Trophoblast cell (in vitro differentiated cells and primary cell): Measurements from ENCODE around the gene GORASP2.

ENCODE experiments used
- DNase-seq, 2 donors: peaks; one replicate each; pipeline ENCODE4 v3.0.0-alpha.2; 2016
- H2AFZ ChIP-seq: 2 replicates; pipeline ENCODE4 v1.6.1; 2013; ENCODE audit warnings: low read length, moderate library complexity, mild to moderate bottlenecking; ENCODE audit not compliant: insufficient read depth, poor library complexity
- H2AK5ac ChIP-seq: 2 replicates; pipeline ENCODE4 v1.6.1; 2013; ENCODE audit warnings: mild to moderate bottlenecking, low read length
- H2BK120ac ChIP-seq: 2 replicates; pipeline ENCODE4 v1.6.1; 2013; ENCODE audit warnings: low read length, mild to moderate bottlenecking, moderate library complexity; ENCODE audit not compliant: insufficient read depth, poor library complexity
- H2BK12ac ChIP-seq: 2 replicates; pipeline ENCODE4 v1.6.1; 2013; ENCODE audit warnings: mild to moderate bottlenecking, low read length, moderate library complexity
- H2BK5ac ChIP-seq: 2 replicates; pipeline ENCODE4 v1.6.1; 2013; ENCODE audit warnings: low read length, low read depth, moderate library complexity, mild to moderate bottlenecking; ENCODE audit not compliant: poor library complexity
- H3K14ac ChIP-seq: 2 replicates; pipeline ENCODE4 v1.6.1; 2013; ENCODE audit warnings: mild to moderate bottlenecking, low read length
- H3K18ac ChIP-seq: 2 replicates; pipeline ENCODE4 v1.6.1; 2013; ENCODE audit warnings: mild to moderate bottlenecking, low read length
- H3K23ac ChIP-seq: 2 replicates; pipeline ENCODE4 v1.6.1; 2013; ENCODE audit warnings: low read length
- H3K27ac ChIP-seq: 2 replicates; pipeline ENCODE4 v1.5.1; 2013; ENCODE audit warnings: low read depth, mild to moderate bottlenecking, inconsistent platforms, low read length, moderate library complexity
- H3K27me3 ChIP-seq: 2 replicates; pipeline ENCODE4 v1.6.1; 2013; ENCODE audit warnings: inconsistent platforms, mild to moderate bottlenecking, low read length, moderate library complexity; ENCODE audit not compliant: insufficient read depth
- H3K36me3 ChIP-seq, 2 experiments: 1 replicate in 1 of 2; 2 replicates in 1 of 2; pipeline ENCODE4 v1.6.1; 2013; ENCODE audit warnings: low read length in 2 of 2, mild to moderate bottlenecking in 2 of 2, moderate library complexity in 1 of 2; ENCODE audit not compliant: insufficient read depth in 2 of 2, control insufficient read depth in 1 of 2
- H3K4ac ChIP-seq: 2 replicates; pipeline ENCODE4 v1.6.1; 2013; ENCODE audit warnings: low read depth, mild to moderate bottlenecking, low read length, moderate library complexity
- H3K4me1 ChIP-seq, 2 experiments: 1 replicate in 1 of 2; 2 replicates in 1 of 2; pipeline ENCODE4 v1.6.1; 2013; ENCODE audit warnings: low read length in 2 of 2, mild to moderate bottlenecking in 2 of 2, moderate library complexity in 1 of 2; ENCODE audit not compliant: insufficient read depth in 2 of 2, control insufficient read depth in 1 of 2
- H3K4me2 ChIP-seq: 2 replicates; pipeline ENCODE4 v1.6.1; 2013; ENCODE audit warnings: inconsistent platforms, mild to moderate bottlenecking, low read length, moderate library complexity
- H3K4me3 ChIP-seq: 2 replicates; pipeline ENCODE4 v1.5.1; 2013; ENCODE audit warnings: mild to moderate bottlenecking, low read depth, low read length, inconsistent platforms
- H3K79me1 ChIP-seq: one replicate; pipeline ENCODE4 v1.6.1; 2013; ENCODE audit warnings: low read length
- H3K79me2 ChIP-seq: 2 replicates; pipeline ENCODE4 v1.6.1; 2013; ENCODE audit warnings: low read length, mild to moderate bottlenecking; ENCODE audit not compliant: control insufficient read depth, insufficient read depth, poor library complexity
- H3K9ac ChIP-seq: 2 replicates; pipeline ENCODE4 v1.6.1; 2013; ENCODE audit warnings: mild to moderate bottlenecking, low read length
- H3K9me3 ChIP-seq: 2 replicates; pipeline ENCODE4 v1.6.1; 2013; ENCODE audit warnings: low read depth, mild to moderate bottlenecking, control low read depth, inconsistent platforms, low read length; ENCODE audit not compliant: insufficient read depth
- H4K12ac ChIP-seq: 2 replicates; pipeline ENCODE4 v1.6.1; 2013; ENCODE audit warnings: low read depth, mild to moderate bottlenecking, low read length, moderate library complexity
- H4K8ac ChIP-seq: 2 replicates; pipeline ENCODE4 v1.6.1; 2013; ENCODE audit warnings: low read depth, mild to moderate bottlenecking, low read length, moderate library complexity
- H4K91ac ChIP-seq: one replicate; pipeline ENCODE4 v1.6.1; 2013; ENCODE audit warnings: low read depth, mild to moderate bottlenecking, low read length, moderate library complexity
- WGBS: extraction: QIAGEN DNeasy Blood & Tissue Kit; methylation state at CpG from one replicate; pipeline ENCODE4 v1.1.7; 2013; ENCODE audit warnings: missing lambda C conversion rate; ENCODE audit not compliant: insufficient read length, insufficient coverage; ENCODE audit errors: extremely low coverage; 5-methylcytosine and 5-hydroxymethylcytosine counted together

GORASP2 gene

DNA sequence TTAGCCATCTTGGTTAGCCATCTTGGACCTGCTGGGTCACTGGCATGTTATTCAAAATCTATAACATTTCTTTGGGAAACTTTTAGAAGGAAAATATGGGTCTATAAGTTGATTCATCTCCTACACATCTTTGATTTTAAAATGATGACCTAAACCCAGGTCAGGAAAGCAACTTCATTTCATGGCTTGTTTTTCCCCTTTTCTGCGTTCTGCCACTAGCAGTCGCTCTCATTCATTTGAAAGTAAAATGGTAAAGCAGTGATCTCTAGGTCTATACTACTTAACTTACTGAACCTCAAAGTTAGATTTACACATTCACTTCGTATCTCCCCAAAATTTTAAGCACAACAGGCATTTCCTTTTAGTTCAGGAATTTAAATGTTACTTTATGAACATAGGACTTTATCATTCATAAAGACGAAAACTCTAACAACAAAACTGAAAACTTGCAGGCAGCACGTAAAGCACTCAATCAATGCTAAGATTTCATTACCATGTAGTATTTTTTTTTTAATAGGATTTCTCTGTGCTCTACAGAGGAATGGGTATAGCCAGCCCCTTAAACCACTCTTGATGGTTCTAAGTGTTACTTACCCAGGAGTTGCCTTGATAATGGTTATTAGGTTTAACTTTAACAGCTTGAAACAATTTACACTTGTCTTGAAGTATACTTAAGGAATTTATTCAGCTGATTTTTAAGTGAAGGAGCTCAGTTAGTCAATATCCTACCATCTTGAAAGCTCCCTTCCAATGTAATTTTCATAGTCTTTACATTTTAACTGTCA lies 62.5 kb downstream of the GORASP2 start:
- peaks cover 7 to 12% of the 10 kb centered on the region in 2 experiments for H3K36me3 ChIP-seq
- H3K4me1 ChIP-seq: no peaks in the 10 kb centered on the region
- H3K79me1 ChIP-seq: no peaks in the 10 kb centered on the region
- H3K27ac ChIP-seq: no peak overlapping the region
- H4K12ac ChIP-seq: no peak overlapping the region
- H3K18ac ChIP-seq: no peak overlapping the region
- no peak overlapping the region for H3K4me3 ChIP-seq
- no peak overlapping the region for H4K8ac ChIP-seq
- no peaks in the 10 kb centered on the region for H3K27me3 ChIP-seq
- H3K4ac ChIP-seq: no peak overlapping the region
- H4K91ac ChIP-seq: no peak overlapping the region
- no CpG with 5 or more reads among the region's 5 CpGs for WGBS
- no peaks in the 10 kb centered on the region for H3K9me3 ChIP-seq
- no peak overlapping the region for H3K14ac ChIP-seq
- H3K4me2 ChIP-seq: no peak overlapping the region
- H3K9ac ChIP-seq: no peak overlapping the region
- no peak overlapping the region for H2BK5ac ChIP-seq
- H2AFZ ChIP-seq: no peak overlapping the region
- no peak overlapping the region for H2AK5ac ChIP-seq
- H2BK120ac ChIP-seq: no peak overlapping the region
- no peak overlapping the region for H2BK12ac ChIP-seq
- H3K79me2 ChIP-seq: no peaks in the 10 kb centered on the region
- no peak for DNase-seq
- H3K23ac ChIP-seq: no peak overlapping the region

DNA sequence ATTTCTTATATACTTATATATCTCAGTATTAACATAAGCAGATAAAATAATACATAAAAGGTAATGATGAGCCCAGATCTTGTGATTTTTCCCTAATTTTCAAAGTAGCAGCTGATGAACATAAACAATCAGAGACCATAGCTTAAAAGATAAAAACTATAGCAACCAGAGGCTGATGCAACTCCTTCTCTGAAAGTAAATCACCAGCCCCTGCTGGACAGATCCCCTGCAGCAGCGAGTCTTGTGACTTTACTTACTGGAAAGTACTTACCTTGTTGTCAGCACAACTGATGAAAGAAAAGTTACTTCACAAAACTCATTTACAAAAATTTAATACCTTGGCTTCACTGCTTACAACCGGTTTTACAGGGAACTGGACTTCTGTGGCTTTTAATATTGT lies 67.3 kb downstream of the GORASP2 start:
- Histone ChIP-seq H2AFZ (no peak overlapping the region), H3K23ac (no peak overlapping the region), H2BK5ac (no peak overlapping the region), H3K4me2 (no peak overlapping the region), H3K79me1 (no peaks in the 10 kb centered on the region), H4K8ac (no peak overlapping the region), H3K18ac (no peak overlapping the region), H3K4me1 (no peaks in the 10 kb centered on the region), H3K36me3 (peaks cover 10 to 12% of the 10 kb centered on the region in 2 experiments), H4K12ac (no peak overlapping the region), H3K14ac (no peak overlapping the region), H3K9me3 (no peaks in the 10 kb centered on the region), H3K27me3 (no peaks in the 10 kb centered on the region), H3K27ac (no peak overlapping the region), H4K91ac (no peak overlapping the region), H2AK5ac (no peak overlapping the region), H3K4me3 (no peak overlapping the region), H2BK12ac (no peak overlapping the region), H3K4ac (no peak overlapping the region), H3K9ac (no peak overlapping the region), H2BK120ac (no peak overlapping the region), H3K79me2 (no peaks in the 10 kb centered on the region)
- DNase-seq: no peak
- no CpG with 5 or more reads among the region's 2 CpGs for WGBS

DNA sequence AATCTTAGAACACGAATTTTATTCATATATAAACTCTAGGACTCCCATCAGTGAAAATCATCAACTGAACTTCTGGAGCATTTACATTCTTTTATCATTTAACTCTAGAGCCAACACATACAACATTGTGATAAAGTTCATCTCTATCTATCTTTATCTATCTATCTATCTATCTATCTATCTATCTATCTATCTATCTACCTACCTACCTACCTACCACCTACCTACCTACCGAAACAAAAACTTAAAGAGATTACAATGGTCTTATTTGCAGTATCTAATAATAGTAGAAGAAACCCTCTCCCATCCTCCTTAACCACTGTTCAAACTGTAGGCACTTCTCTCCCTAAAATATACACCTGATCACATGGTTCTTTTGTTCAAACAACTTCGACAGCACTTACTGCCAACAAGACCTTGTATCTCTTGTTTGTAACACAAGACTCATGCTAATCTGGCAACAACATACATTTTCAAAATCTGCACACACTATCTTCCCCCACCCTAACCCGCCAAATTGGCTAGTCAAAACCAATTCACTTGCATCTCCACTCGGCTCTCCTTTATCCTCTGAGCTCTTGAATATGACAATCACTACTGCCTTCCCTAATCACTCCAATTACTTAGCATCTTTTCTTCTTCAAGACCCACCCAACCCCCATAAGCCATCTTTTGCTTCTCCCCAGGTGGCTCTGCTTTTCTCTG lies 69.0 kb downstream of the GORASP2 start:
- Histone ChIP-seq H3K79me1 (no peaks in the 10 kb centered on the region), H3K27me3 (no peaks in the 10 kb centered on the region), H3K4me1 (no peaks in the 10 kb centered on the region), H2BK12ac (no peak overlapping the region), H3K36me3 (peaks cover 14 to 19% of the 10 kb centered on the region in 2 experiments), H3K9me3 (no peaks in the 10 kb centered on the region), H2BK120ac (no peak overlapping the region), H3K9ac (no peak overlapping the region), H3K27ac (no peak overlapping the region), H4K12ac (no peak overlapping the region), H3K18ac (no peak overlapping the region), H2BK5ac (no peak overlapping the region), H2AFZ (no peak overlapping the region), H3K14ac (no peak overlapping the region), H2AK5ac (no peak overlapping the region), H3K4me2 (no peak overlapping the region), H3K4ac (no peak overlapping the region), H3K79me2 (no peaks in the 10 kb centered on the region), H3K23ac (no peak overlapping the region), H4K8ac (no peak overlapping the region), H3K4me3 (no peak overlapping the region), H4K91ac (no peak overlapping the region)
- 100% methylated on average over 1 of the region's 5 CpGs for WGBS
- no peak for DNase-seq

DNA sequence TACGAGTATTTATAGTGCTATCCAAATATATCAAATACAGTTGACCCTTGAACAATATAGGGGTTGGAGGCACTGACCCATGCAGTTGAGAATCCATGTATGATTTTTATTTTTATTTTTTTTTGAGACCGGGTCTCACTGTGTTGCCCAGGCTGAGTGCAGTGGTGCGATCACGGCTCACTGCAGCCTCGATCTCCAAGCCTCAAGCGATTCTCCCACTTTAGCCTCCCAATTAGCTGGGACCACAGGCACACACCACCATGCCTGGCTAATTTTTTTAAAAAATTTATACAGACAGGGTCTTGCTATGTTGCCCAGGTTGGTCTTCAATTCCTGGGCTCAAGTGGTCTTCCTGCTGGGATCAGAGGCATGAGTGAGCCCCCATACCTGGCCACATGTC lies 70.6 kb downstream of the GORASP2 start:
- Histone ChIP-seq H2AK5ac (no peak overlapping the region), H3K79me1 (no peaks in the 10 kb centered on the region), H3K4me1 (no peaks in the 10 kb centered on the region), H2BK5ac (no peak overlapping the region), H3K9me3 (no peaks in the 10 kb centered on the region), H3K4me2 (no peak overlapping the region), H3K27ac (no peak overlapping the region), H3K18ac (no peak overlapping the region), H3K9ac (no peak overlapping the region), H3K27me3 (no peaks in the 10 kb centered on the region), H3K36me3 (peaks cover 16 to 18% of the 10 kb centered on the region in 2 experiments), H3K4ac (no peak overlapping the region), H3K23ac (no peak overlapping the region), H4K12ac (no peak overlapping the region), H2AFZ (no peak overlapping the region), H4K91ac (no peak overlapping the region), H4K8ac (no peak overlapping the region), H2BK12ac (no peak overlapping the region), H2BK120ac (no peak overlapping the region), H3K14ac (no peak overlapping the region), H3K4me3 (no peak overlapping the region), H3K79me2 (no peaks in the 10 kb centered on the region)
- DNase-seq: no peak
- no CpG with 5 or more reads among the region's 6 CpGs for WGBS
